Stimulated activated CD8-positive, alpha-beta memory T cell treated with anti-CD3 and anti-CD28 coated beads, Interleukin-15, amount 100 ng/mL, for 48 hours (primary cell): ENCODE data around the gene AP2A2.
A peak's percentile ranks its signal among the peaks of the same experiment; 100 is the strongest.

Experiments
- DNase-seq, 2 donors: peaks; one replicate each; pipeline ENCODE4 v3.0.0-alpha.2; 2020; ENCODE audit warnings: low read depth in 2 of 2

Gene AP2A2

DNA sequence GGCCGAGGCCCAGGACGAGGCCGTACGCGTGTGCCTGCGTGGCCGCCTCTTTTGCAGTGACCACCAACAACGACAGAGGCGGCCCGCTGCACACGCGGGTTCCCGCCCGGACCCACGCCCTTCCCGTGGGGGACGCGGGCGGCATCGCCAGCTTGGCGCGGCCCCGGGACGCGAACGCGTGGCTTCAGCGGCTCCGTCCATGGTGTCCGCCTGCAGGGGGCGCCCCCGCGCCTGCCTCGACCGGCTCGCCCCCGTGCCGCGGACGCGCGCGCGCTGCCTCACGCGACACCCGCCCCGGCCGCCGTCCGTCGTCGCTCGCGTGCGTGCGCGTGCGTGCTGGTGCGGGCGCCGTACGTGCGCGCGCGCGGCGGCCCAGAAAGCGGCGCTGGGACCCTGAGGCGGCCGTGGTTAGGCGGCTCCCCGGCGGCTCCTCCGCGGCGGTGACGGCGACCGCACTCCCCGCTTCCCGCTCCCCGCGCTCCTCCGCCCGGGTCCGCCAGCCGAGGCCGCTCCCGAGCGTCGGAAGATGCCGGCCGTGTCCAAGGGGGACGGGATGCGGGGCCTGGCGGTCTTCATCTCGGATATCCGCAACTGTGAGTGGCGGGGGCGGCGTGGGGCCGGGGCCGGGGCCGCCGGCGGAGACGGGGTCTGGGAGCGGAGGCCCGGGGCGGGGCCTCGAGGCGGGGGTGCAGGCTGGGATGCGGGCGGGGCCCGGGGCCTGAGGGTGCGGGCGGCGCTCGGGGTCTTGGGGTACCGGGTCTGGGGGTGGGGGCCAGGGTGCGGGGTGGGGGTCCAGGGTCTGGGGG lies at the start of gene AP2A2:
TSS of gene AP2A2 (plus strand) at position 375 of the 806 bp plus-strand sequence. CDS start at position 527, 152 bp downstream.
- DNase-seq: peak; percentile 87 to 88

DNA sequence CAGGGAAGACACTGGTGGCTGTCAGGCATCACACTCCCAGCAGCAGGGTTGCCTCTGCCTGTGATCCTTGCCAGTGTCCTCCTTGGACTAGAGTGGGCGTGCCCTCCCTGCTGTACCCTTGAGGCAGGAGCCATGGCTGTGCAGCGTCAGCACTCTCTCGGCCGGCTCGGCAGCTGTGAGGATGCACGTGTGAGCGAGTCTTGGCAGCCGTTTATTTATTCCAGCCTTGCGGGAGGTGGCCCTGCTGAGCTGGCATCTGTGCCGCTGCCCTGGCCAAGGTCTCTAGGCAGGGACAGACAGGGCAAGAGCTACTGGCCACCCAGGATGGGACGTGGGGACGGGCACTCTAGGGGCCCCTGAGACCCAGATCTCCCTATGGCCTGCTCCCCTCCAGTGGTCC lies 49.1 kb upstream of the AP2A2 start:
- no peak for DNase-seq

DNA sequence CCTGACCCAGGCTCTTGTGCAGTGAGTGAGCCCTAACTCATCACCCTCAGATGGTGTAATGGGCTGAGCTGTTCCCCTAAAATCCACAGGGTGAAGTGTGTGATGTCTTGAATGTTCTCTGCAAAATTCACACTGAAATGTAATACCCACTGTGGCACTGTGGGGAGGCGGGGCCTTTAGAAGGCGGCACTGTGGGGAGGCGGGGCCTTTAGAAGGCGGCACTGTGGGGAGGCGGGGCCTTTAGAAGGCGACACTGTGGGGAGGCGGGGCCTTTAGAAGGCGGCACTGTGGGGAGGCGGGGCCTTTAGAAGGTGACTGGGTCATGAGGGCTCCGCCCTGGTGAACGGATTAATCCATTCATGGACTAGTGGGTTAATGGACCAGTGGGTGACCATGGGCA lies 48.1 kb upstream of the AP2A2 start:
- peak; percentile 9 to 15 for DNase-seq

DNA sequence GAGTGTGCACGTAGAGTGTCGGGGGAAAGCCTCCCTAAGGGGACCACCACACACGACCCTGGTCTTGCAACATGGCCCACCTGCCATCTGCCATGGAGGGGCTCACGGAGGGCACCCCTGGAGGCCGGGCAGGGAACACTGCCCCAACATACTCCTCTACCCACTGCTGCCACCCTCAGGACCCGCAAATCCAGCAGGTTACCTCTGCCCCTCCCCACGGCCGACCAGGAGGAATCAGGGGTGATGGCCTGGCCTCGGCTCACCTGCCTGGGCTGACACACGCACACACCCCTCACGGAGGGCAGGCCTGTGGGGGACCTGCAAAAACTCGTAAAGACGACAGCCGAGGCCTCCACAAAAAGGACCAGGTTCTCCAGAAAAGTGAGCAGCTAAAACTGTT lies 45.2 kb upstream of the AP2A2 start:
- DNase-seq: no peak

DNA sequence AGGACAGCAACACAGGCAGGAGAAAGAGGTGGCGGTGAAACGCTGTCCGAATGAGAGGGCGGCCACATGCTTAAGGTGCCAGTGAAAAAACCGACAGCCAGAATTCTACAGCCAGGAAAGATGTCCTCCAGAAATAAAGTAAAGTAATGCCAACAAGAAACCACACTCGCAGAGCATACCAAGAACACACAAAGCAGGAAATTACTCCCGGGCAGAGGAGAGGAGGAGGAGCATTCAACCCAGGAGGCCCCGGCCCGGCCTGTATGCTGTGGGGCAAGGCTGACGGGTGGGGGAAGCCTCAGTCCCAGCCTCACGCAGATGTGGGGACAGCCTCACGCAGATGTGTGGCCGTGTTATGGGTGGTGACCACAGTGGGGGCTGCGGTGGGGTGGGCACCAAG lies 43.1 kb upstream of the AP2A2 start:
- no peak for DNase-seq

DNA sequence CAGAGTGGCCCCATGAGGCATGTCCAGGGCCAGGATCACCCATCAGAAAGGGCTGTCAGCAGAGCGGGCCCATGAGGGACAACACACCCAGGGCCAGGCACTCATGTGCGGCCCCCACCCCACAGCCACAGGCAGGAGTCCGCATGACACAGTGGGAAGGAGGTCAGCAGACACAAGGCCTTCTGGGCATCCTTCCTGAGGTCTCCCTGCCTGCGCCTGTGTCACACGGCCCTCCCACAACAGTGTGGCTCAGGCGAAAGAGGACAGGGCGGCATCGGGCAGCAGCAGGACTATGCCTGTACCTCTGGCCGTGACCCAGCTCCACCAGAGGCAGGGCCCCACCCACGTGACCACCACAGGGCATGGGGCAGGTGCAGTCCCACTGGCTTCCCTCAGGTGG lies 42.1 kb upstream of the AP2A2 start:
- no peak for DNase-seq

DNA sequence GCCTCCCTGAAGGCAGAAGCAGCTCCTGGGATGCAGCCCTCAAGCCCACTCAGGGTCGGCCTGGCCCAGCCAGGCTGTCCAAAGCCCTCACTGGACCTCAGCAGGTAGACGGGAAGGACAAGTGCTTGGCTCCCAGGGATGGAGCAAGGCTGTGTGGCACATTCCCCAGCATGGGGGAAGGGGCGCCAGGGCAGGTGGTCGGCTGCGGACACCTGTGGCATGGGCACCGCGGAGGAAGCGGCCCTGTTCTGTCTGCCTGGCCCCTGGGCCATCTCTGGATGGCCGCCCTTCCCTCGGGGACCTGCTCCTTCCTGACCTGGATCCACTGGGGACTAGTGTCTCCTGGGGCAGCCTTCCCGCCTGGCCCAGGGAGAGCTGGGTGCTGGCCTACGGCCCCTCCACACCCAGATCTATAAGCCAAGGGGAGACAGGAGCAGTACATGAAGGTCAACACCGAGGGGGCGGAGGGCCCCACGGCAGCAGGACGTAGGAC lies 41.0 kb upstream of the AP2A2 start:
- no peak for DNase-seq

DNA sequence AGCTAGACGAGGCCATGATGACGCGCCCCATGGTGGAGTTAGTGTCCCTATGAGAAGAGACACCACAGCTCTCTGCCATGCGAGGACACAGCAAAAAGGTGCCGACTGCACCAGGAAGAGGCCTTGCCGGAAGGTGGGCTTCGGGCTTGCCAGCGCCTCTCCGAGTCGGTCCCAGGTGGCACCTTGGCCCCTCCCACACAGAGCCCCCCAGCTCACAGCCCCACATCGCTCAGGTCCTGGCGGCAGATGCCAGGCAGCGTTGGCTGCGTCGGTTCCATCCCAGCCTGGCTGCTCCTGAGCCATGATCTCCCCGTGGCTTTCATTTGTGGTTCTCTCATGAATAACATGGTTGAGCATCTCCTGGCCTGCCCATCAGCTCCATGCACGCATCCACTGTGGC lies 39.1 kb upstream of the AP2A2 start:
- no peak for DNase-seq

DNA sequence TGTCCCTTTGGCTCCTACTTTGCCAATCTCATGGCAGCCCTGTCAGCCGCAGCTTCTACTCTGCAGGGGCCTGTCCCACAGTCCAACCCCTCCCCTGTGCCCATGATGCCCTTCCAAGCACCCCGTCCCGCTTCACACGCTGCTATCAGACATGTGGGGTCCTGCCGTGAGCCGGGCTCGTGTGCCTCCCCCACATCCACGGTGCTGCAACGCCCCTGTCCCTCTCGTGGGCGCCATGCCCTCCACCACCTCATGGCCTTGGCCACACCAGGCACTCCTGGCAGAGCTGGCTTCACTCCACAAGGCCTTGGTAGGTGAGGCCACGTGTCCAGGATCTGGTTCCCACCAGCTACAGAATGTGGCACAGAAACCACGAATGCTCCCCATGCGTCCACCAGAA lies 38.1 kb upstream of the AP2A2 start:
- no peak for DNase-seq

DNA sequence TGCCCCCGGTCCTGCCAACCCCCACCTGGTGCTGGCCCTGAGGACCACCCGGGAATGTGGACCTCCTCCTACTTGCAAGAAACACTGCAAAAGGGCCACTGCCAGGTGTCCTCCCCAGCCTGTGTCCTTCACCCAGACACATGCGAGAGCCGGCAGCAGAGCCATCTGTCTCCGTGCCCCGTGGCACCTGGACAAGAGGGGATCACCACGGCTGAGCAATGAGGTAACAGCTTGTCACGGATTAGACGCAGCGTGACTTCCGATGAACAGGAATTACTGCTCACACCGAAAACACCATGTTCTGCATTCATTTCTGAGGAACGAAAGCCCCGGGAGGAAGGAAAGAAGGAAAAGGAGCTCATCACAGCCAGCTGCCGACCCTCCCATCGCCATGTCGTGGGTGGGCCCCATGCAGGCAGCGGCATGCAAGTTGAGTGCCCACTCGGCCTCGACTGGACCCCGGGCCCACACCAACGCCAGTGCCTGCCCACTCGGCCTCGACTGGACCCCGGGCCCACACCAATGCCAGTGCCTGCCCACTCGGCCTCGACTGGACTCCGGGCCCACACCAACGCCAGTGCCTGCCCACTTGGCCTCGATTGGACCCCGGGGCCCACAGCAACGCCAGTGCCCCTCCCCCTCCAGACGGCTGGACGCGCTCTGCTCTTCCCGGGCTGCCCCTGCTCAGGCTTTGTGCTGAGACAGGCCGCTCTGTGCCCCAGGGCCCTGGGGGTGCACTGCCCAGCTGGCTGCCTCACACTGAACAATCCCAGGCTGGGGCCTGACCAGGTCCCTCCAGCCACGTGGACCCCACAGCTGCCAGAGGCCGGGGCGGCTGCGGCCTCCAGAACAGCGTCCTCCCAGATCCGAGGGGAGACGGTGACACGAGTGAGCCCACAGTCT lies 37.1 kb upstream of the AP2A2 start:
- no peak for DNase-seq

DNA sequence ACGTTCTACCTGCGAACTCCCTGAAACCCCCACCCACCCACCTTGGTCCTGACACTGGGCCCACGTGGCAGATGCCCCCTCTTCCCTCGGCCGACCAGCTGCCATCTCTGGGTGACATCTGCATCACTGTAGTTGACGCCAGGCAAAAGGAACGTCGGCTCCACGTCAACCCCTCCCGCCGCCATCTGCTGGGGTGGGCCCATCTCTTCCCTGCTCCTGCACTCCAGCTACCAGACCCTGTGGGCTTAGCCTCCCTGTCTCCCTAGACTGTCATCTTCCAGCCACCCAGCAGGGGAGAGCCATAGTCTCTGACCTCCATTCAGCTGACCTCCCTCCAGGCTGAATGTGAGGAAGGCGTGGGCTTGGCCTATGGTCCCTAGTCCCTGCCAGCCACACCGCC lies 36.4 kb upstream of the AP2A2 start:
- no peak for DNase-seq

DNA sequence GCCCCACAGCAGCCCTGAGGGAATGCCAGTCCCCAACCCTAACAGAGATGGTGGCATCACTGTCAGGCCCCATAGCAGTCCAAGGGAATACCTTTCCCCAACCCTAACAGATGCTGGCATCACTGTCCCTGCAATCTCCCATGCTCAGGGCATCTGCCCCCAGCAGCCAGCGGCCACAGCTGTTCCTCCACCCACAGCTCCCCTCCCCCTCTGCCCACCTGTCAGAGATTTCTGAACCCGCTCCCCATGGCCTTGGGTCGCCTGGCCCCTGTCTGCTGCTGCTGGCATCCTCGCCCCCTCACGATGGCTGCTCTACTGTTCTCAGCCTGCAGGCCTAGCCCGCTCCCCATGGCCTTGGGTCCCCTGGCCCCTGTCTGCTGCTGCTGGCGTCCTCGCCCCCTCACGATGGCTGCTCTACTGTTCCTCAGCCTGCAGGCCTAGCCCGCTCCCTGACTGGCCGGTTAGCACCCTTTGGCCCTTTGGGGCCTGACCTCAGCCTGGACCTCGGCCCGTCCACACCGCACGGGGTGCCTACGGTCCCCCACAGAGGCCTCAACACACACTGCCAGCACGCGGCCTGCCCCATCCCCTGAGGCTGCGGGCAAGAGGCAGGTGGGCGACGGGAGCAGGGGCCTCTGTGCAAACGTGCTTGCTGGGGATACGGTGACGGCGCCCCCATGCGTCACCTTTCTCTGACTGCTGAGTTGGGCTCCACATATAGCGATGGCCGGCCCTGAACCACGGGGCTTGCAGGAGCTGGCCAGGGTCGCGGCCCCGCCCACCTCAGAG lies 35.8 kb upstream of the AP2A2 start:
- DNase-seq: no peak

DNA sequence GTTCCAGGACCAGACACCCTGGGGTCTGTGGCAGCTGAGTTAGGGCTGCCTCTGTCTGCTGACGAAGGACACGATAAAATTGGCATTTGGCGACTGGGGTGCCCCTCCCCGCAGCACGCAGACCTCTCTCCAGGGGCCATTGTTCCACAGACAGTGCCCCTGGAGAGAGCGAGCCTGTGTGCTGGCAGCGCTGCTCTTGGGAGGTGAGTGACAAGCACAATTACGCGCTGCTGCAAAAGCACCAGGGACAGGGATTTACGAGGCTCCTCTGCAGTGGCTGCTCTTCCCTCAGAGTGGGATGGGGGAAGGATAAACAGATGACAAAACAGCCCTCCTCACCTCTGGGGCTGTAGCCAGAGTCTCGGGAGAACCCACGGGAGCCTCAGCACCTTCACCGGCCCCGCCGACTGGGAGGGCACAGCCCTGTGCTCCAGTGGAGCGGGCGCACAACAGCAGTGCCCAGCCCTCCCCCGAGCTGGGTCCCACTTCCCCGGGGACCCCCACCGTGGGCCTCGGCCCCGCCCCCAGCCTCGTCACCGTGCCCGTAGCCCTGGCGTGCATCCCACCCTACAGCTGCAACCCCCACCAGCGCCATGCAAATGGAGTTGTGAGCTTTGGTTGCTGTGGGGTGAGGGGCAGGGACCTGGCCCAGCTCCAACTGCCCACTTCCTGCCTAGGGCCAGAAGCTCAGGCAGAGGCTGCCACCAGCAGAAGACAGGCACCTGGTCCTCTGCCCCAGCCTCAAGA lies 34.7 kb upstream of the AP2A2 start:
- DNase-seq: no peak

DNA sequence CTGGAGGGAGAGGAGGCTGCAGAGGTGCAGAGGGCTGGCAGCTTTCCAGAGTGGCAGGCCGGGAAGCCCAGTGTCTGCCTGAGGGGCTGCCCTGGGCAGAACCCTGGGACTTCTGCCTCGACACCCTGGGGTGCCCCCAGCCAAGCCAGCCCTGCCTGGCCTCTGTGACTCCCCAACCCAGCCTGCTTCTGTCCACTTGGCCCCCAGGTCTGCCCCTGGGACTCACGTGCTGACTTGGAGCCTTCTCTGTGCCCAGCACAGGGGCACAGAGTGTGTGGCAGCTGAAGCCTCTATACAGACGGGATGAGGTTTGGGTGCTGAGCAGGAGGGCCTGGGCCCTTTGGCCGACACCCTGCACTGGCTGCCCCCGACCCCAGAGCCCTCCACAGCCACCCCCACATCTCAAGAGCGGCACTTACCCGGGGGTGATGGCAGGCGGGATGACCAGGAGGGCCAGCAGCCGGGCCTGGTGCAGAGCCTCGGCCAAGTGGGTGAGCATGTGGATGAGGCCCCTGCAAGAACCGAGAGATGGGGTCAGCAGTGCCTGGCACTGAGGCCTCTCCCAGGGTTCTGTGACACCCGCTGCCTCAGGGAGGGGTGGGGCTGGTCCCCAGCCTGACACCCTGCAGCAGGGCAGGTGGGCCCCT lies 32.5 kb upstream of the AP2A2 start:
- no peak for DNase-seq

DNA sequence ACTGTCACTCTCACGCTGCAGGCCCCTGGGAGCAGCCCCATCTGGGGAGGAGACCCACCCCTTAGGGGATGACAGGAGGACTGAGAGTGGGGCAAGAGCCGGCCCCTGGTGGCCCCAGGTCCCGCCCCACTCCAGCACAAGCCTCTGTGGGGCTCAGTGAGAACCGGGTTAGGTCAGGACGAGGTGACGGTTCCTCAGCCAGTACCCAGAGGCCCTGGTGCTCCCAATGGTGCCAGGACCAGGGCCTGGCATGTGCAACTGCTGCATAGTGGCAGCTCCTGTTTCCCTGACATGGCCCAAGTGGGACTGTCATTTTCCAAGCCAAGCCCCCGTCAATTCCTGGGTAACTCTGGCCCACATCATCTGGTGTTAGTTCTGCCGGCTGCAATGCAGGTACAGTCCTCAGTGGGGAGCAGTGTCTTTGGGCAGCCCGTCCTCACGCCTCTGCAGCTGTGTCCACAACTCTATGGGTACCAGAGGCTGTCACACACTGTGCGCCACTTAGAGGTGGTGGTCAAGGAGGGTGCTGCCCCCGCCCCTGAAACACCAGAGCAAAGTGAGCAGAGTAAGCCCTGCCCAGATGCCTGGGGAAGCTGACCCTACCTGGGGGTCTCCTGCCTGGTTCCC lies 31.0 kb upstream of the AP2A2 start:
- no peak for DNase-seq

DNA sequence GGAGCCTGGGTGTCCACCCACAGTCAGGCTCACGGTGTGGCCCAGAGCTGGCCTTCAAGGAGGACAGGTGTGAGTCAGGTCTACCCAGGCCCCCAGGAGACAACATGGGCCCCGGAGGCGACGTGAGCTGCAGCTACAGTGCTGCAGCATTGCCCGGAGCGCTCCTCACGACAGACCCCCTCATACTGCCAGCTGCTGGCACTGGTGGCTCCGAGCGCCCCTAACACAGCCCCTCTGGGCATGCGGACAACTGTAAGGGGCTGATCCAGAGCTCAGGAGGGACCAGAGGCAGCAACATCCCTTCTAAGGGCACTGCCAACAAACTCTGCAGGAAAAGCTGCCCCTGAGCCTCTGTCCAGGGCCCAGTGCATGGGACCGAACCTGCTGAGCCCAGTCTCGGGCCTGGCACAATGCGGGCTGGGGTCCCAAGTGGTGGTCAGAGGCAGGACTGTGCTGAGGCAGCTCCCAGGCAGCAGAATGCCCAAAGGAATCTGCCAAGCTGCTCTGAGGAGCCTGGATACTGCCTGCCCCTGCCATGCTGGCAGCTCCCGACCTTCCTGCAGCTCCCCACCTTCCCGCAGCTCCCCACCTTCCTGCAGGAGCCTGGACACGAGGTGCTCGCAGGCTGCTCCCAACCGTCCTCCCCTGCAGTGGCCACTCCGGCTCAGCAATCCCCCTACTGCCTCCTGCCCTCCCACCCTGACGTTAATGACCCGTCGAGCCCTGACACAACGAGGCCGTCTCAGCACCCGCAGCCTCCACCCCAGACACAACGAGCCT lies 30.1 kb upstream of the AP2A2 start:
- DNase-seq: no peak

DNA sequence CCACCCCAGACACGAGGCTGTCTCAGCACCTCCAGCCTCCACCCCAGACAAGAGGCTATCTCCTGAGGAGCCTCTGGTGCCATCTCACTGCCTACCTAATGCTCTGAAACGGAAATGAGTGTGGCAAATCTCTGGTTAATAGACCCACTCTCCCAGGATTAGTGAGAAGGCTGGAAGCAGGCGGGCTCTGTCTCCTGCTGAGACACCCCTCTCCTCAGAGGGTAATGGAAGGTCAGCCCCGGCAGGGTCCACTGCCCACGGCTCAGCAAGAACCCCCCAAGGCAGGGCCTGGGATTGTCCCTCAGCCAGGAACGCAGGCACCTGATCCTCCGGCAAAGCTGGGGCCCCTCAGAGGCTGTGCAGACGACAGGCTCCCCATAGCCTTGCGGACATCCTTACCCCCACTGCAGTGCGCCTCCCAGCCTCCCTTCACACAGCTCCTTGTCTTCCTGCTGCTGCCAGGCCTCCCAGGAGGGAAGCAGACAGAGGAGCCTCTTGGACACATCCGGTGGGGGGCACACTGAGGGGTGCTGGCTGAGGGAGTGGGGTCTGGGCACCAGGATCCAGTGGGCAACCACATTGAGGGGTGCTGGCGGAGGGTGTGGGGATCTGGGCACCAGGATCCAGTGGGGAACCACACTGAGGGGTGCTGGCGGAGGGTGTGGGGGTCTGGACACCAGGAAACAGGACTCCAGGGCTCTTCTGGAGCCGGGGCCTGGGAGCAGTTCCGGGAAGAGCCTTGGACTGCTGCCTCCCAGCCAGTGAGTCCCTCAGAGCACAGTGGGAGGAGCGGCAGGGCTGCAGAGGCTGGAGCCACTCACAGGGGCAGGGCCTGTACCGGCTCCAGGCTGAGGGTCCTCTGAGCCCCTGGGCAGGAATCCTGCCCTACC lies 28.2 kb upstream of the AP2A2 start:
- DNase-seq: no peak

DNA sequence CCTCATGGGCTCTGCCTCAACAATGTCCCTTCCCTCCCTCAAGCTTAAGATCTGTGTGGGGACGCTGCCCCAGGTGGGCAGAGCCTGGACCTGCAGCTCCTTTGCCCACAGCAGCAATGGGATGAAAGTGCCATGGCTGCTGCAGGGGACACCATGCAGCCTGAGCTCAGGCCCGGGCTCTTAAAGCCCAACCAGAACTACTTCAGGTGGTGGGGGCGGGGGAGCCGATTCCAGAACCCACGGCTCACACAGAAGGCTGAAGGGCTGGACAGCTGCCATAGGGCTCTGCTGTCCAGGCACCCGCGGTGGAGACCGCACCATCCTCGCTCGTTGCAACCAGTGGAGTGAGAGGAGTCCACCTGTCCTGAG lies 27.5 kb upstream of the AP2A2 start:
- DNase-seq: no peak
